ENCODE results near the gene ZCCHC14.

Gene ZCCHC14

GRCh38 chr16:87534030-87534653 lies 41.3 kb upstream of the ZCCHC14 start:
- Histone ChIP-seq H2AFZ (ENCODE audit: low read depth) (no peak overlapping the region), H3K79me2 (ENCODE audit: insufficient read depth, low read depth) (no peaks in the 10 kb centered on the region), H3K27ac (no peak overlapping the region), H3K36me3 (ENCODE audit: insufficient read depth) (no peaks in the 10 kb centered on the region), H3K4me2 (no peak overlapping the region), H4K20me1 (ENCODE audit: insufficient read depth) (no peaks in the 10 kb centered on the region), H3K4me1 (ENCODE audit: low read depth, poor library complexity, severe bottlenecking) (no peaks in the 10 kb centered on the region), H3K27me3 (ENCODE audit: insufficient read depth, low read depth) (peaks cover 81% of the 10 kb centered on the region), H3K9ac (no peak overlapping the region), H3K4me3 (IDR thresholded peaks at IDR 0.05; ENCODE audit: insufficient read depth, low read depth, low read length) (no peak overlapping the region)
- no peak for TF ChIP-seq CTCF (conservative IDR thresholded peaks at IDR 0.05; ENCODE audit: low read depth, low read length)

- no peak overlapping the region for H3K9ac ChIP-seq
- peaks cover 81% of the 10 kb centered on the region for H3K27me3 ChIP-seq (ENCODE audit: insufficient read depth, low read depth)
- H3K27ac ChIP-seq = no peak overlapping the region
- no peak overlapping the region for H3K4me2 ChIP-seq
- H3K36me3 ChIP-seq (ENCODE audit: insufficient read depth) = no peaks in the 10 kb centered on the region
- TF ChIP-seq CTCF (conservative IDR thresholded peaks at IDR 0.05; ENCODE audit: low read depth, low read length) = no peak
- H4K20me1 ChIP-seq (ENCODE audit: insufficient read depth) = no peaks in the 10 kb centered on the region
- H3K4me1 ChIP-seq (ENCODE audit: low read depth, poor library complexity, severe bottlenecking) = no peaks in the 10 kb centered on the region
- no peaks in the 10 kb centered on the region for H3K79me2 ChIP-seq (ENCODE audit: insufficient read depth, low read depth)
- no peak overlapping the region for H3K4me3 ChIP-seq (IDR thresholded peaks at IDR 0.05; ENCODE audit: insufficient read depth, low read depth, low read length)
- H2AFZ ChIP-seq (ENCODE audit: low read depth) = no peak overlapping the region
These were observed 40.2 kb upstream of the ZCCHC14 start for GRCh38 chr16:87533061-87533460.

DNA sequence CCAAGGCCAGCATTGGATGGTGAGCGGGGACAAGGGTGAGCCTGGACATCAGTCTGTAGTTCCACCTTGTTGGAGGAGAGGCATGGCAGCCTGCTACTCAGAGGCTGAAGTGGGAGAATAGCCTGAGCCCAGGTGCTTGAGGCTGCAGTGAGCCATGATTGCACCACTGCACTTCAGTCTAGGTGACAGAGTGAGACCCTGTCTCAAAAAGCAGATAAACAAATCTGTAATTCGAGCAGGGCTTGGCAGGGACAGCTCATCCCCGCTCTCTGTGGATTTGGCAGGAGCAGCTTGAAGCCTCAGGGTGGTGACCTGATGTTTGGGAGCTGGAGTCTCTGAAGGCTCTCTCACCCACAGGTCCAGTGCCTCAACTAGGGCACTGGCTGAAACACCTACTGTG lies 38.6 kb upstream of the ZCCHC14 start:
- peaks cover 79% of the 10 kb centered on the region for H3K27me3 ChIP-seq (ENCODE audit: insufficient read depth, low read depth)

GRCh38 chr16:87528690-87529579 lies 36.1 kb upstream of the ZCCHC14 start:
- Histone ChIP-seq H3K4me3 (IDR thresholded peaks at IDR 0.05; ENCODE audit: insufficient read depth, low read depth, low read length) (no peak overlapping the region), H3K4me1 (ENCODE audit: low read depth, poor library complexity, severe bottlenecking) (no peaks in the 10 kb centered on the region), H3K36me3 (ENCODE audit: insufficient read depth) (no peaks in the 10 kb centered on the region), H3K27me3 (ENCODE audit: insufficient read depth, low read depth) (peaks cover 71% of the 10 kb centered on the region), H3K9ac (no peak overlapping the region), H2AFZ (ENCODE audit: low read depth) (no peak overlapping the region), H3K4me2 (no peak overlapping the region), H3K79me2 (ENCODE audit: insufficient read depth, low read depth) (no peaks in the 10 kb centered on the region), H4K20me1 (ENCODE audit: insufficient read depth) (no peaks in the 10 kb centered on the region), H3K27ac (no peak overlapping the region)
- TF ChIP-seq CTCF (conservative IDR thresholded peaks at IDR 0.05; ENCODE audit: low read depth, low read length) = no peak

More for the DNA sequence above, 38.6 kb upstream of the ZCCHC14 start:
- H3K27ac ChIP-seq = no peak overlapping the region
- no peaks in the 10 kb centered on the region for H3K79me2 ChIP-seq (ENCODE audit: insufficient read depth, low read depth)
- H2AFZ ChIP-seq (ENCODE audit: low read depth) = no peak overlapping the region
- H3K4me1 ChIP-seq (ENCODE audit: low read depth, poor library complexity, severe bottlenecking) = no peaks in the 10 kb centered on the region
- H3K4me3 ChIP-seq (IDR thresholded peaks at IDR 0.05; ENCODE audit: insufficient read depth, low read depth, low read length) = no peak overlapping the region
- H3K4me2 ChIP-seq = no peak overlapping the region
- no peaks in the 10 kb centered on the region for H3K36me3 ChIP-seq (ENCODE audit: insufficient read depth)
- no peaks in the 10 kb centered on the region for H4K20me1 ChIP-seq (ENCODE audit: insufficient read depth)
- no peak overlapping the region for H3K9ac ChIP-seq
- TF ChIP-seq CTCF (conservative IDR thresholded peaks at IDR 0.05; ENCODE audit: low read depth, low read length) = no peak
